IPS-11a (cell line): Measurements from ENCODE around the gene TNNT3.
"Not testable (repeated sequence)": the region's sequence is repeated elsewhere in the genome, so short reads cannot be mapped to it uniquely, and the experiment has no call there.

ENCODE experiments used
- H3K4me3 ChIP-seq: one replicate; pipeline ENCODE4 v1.5.1; 2013; ENCODE audit warnings: low read depth, low read length, control low read depth

TNNT3 gene

GRCh38 chr11:1932681-1933080 lies 13.2 kb downstream of the TNNT3 start:
- no peak overlapping the region for H3K4me3 ChIP-seq

- H3K4me3 ChIP-seq: no peak overlapping the region
These were observed 14.2 kb downstream of the TNNT3 start for GRCh38 chr11:1933416-1934334.

DNA sequence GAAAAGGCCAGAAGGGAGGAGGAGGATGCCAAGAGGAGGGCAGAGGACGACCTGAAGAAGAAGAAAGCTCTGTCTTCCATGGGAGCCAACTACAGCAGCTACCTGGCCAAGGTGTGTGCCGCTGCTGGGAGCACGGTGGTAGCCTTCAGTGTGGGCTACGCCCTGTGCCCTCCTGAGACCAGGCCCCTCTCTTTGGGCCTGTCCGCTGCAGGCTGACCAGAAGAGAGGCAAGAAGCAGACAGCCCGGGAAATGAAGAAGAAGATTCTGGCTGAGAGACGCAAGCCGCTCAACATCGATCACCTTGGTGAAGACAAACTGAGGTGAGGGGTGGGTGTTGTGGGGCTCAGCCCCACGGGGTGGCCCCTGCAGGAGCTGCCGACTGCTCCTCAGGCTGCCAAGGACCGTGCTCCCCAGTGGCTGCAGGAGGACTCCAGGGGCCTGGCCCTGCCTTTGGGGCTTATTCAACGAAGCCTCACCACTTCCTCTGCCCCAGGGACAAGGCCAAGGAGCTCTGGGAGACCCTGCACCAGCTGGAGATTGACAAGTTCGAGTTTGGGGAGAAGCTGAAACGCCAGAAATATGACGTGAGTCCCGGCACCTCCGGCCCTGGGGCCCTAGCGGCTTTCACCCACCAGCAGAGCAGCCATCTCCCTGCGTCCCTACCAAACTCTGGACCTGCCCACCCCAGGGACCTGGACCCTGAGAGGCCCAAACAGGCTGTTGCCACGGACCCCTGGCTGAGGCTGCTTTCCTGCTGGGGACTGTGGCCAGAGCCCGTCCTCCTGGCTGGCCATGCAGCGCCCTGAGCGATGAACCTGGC lies 15.0 kb downstream of the TNNT3 start:
- no peak overlapping the region for H3K4me3 ChIP-seq

GRCh38 chr11:1935156-1936071 lies 15.9 kb downstream of the TNNT3 start:
- H3K4me3 ChIP-seq: no peak overlapping the region

DNA sequence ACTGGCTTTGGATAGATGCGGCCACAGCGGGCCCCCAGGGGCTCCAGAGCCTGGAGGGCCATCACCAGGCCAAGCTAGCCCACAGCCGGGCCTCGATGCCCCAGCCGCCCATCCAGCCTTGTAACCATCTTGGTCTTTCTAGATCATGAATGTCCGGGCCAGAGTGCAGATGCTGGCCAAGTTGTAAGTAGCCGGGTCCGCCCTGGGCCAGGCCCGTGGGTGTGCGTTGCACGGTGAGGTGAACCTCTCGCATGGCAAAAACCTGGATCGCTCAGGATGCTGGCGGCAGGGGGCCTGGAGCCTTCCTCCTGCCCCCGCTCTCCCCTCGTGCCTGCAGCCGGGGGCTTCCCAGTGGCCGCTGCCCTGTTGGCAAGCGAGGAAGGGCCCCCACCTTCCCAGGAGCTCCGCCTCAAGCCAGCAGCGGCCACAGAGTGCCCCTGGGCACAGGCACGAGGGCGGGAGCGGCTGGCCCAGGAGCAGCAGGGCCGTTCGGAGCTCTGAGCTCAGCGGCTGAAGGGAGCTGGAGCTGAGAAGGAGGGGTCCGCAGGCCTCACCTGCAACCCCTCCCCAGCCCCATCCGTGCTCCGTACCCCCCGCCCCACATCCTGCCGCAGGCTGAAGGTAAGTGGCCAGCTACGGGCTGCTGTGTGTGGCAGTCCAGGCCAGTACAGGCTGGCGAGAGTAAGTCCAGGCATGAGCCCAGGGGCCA lies 16.7 kb downstream of the TNNT3 start:
- no peak overlapping the region for H3K4me3 ChIP-seq

DNA sequence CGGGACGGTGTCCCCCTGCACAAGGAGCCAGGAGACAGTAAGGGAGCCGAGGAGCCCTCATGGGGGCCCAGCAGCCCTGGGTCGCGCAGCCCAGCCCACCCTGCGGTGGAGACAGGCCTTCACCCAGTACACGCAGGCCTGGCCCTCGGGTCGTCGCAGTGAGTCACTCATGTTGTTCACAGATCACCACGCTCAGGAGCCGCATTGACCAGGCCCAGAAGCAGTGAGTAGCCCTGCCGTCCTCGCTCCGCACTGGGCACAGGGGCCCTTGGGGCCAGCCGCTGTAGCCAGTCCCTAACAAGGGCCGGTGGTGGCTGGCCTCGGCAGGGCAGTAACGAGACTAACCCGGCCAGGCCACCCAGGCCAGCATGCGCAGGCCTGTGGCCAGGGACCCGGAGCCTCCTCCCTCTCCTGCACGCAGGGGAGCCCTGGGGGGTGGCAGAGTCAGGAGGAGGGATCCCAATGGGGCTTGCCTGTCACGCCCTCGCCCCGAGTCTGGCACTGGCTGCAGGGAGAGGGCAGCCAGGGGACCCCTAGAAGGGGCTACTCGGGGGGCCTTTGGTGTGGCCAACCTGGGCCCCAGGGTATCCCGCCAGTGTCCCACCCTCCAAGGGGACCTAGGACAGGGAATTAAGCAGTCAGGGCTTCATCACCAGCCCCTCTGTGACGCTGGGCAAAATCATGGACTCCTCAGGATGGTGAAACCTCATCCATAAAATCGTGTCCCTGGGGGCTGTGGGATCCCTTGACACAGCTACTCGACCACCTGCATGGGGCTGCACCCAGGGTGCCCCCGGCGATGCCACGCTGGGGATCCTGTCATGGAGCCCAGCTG lies 17.5 kb downstream of the TNNT3 start:
- no peak overlapping the region for H3K4me3 ChIP-seq

DNA sequence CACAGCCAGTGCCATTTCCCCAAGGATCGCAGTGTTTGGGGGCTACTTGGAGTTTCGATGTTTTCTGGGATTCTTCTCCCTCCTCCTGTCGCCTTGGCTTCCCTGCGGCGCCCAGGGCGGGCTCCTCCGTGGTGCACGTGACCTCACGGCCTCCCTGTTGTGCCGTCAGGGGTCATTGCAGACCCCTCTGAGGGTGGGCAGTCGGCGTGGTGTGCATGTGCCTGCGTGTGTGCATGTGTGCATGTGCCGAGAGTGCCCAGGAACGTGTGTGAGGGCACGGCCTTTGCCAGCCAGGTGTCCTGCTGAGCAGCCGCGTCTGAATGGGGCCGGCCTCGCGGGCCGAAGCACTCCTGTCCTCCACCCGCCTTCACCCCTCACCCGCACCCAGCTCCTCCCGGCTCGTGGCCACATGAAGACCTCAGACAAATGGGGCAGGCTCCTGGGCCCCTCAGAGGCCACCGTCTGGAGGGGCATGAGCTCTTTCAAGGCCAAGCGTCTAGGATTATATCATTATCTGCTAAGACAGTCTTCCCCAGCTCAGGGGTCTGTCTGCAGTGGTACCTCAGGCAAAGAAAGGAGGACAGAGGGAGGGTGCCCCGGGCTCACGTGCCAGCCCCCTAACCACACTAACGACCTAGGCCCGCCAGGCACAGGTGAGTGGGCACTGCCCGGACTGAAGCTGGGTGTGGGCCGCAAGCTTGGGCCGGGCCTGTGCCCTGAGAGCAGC lies 18.3 kb downstream of the TNNT3 start:
- H3K4me3 ChIP-seq: no peak overlapping the region

- H3K4me3 ChIP-seq: no peak overlapping the region
These were observed 19.0 kb downstream of the TNNT3 start for GRCh38 chr11:1938343-1939005.

- no peak overlapping the region for H3K4me3 ChIP-seq
These were observed 19.6 kb downstream of the TNNT3 start for GRCh38 chr11:1939006-1939625.

- H3K4me3 ChIP-seq: not testable (repeated sequence)
These were observed 20.3 kb downstream of the TNNT3 start for GRCh38 chr11:1939788-1940187.

DNA sequence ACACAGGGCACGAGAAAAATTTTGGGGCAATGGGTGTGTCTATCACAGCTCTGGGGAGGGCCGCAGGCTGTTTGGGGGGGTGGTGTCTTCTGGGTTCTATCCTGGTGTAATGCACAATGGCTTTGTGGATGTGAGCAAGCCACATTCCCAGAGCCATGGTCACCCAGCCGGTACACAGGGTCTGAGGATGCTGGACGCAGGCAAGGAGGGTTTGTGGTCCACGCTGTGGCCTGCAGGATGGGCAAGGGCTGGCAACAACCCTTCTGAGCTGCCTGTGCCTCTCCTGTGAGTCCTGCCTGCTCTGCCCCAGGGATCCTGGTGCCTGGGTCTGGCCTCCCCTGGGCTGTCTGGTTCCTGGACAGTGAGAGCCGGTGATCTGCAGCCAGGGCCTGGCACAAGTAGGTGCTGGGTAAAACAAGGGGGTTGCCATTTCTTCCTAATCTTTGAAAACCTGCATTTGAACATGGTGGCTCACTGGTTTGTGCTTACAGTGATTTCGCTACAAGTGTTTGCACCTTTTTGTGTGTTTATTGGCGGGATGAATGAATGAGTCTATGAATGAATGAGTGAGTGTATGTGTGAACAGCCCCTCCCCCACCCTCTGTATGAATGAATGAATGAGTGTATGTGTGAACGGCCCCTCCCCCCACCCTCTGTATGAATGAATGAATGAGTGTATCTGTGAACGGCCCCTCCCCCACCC lies 23.2 kb downstream of the TNNT3 start:
- H3K4me3 ChIP-seq: no peak overlapping the region

DNA sequence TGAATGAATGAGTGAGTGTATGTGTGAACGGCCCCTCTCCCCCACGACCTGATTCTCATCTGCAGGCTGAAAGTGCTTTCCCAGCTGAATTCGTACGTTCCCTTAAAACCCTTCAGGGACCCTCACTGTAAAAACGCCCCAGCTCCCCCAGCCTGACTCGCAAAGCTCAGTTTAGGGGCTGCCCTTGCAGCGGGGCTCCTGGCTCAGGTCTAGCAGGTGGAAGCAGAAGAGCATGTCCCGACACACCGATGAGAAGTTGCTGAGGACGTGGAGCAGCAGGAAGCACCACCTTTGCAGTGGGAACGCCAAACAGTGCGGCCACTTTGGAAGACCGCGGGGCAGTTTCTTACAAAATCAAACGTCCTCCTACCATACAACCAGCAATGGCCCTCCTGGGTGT lies 24.1 kb downstream of the TNNT3 start:
- H3K4me3 ChIP-seq: no peak overlapping the region

DNA sequence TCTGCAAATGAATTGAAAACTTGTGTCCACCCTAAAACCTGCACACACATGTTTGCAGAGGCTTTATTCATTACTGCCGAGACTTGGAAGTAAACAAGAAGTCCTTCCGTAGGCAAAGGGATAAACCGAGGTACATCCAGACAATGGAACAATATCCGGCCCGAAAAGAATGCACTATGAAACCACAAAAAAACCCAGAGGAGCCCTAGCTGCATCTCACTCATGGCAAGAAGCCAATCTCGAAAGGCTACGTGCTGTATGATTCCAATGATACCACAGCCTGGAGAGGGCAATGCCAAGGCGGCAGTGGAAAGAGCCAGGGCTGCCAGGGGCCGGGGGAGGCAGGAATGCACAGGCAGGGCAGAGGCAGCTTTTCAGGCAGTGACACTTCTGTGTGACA lies 24.5 kb downstream of the TNNT3 start:
- H3K4me3 ChIP-seq: no peak overlapping the region

DNA sequence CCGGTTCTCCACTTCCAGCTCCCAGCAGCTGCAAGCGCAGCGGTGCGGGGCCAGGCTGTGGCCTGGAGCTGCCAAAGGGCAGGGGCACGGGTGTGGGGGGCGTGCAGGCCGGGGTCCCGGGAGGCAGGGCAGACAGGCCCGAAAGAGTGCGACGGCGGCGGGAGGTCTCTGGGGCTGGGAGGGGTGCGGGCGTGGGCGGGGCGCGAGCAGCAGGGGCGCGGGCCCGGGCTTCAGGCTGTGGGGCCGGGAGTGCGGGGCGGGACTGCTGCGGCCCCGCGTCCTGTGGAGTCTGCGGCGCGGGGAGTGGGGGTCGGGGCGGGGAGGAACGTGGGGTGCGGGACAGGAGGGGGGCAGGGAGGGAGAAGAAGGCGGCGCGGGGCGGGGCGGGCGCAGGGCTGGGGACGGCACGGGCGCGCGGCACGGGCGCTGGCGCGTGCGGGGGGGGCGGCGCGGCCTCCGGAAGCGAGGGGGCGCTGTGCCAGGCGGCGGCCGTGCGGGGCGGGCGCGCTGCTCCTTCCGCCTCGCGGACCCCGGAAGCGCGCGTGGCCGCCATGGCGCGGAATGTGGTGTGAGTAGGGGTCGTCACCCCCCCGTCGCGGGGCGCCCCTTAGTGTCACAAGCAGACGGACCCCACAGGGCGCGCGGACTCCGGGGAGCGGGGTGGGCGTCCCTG lies 27.4 kb downstream of the TNNT3 start, which contains the start of gene MRPL23:
MRPL23 (plus strand) TSS at position 521 of the 673 bp plus-strand sequence; CDS start at position 552, 31 bp downstream.
- H3K4me3 ChIP-seq: no peak within 1 kb of the TSS

- H3K4me3 ChIP-seq: no peak overlapping the region
These were observed 28.2 kb downstream of the TNNT3 start for GRCh38 chr11:1947592-1948237.

DNA sequence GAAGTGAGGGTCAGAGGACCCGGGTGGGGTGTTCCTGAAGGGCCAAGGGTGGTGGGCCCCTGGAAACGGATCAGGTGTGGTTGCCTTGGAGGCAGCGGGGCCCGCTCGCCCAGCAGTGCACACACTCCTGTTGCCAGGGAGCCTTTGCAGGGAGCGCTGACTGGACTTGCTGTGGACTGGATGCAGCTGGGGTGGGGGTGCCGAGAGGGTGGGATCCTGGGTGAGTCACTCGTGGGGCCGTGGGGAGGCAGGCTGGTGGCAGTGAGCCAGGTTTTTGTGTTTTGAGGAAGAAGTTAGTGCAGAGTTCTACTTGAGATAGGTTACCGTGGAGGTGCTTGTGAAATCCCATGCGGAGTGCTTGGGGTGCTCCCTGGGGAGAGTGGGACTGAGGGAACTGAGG lies 28.9 kb downstream of the TNNT3 start:
- no peak overlapping the region for H3K4me3 ChIP-seq
